ENCODE data around the gene GRB10. TPM values are rescaled to one million over a fixed set of nuclear protein-coding genes. Genes with fewer than 3 reads are reported as not detected.

The GRB10 gene
- 26.3 and 27.2 TPM in 2 replicates for total RNA-seq

GRCh38 chr7:50782375-50783208, at the start of gene GRB10:
Gene GRB10 (minus strand): TSS chr7:50782896. CDS start chr7:50732322, 50,574 bp downstream.

GRCh38 chr7:50564640-50565558, 217.8 kb downstream of the GRB10 start, which contains the start of gene DDC:
Gene DDC (minus strand): TSS chr7:50565405. CDS start chr7:50544085, 21,320 bp downstream.

Other genes with a start within 250 kb of the GRB10 start
- gene DDC, start 217.5 kb downstream of the GRB10 start, total RNA-seq: not detected in 2 replicates

All from bronchus fibroblast of lung (primary cell).